Ectodermal cell (in vitro differentiated cells): ENCODE results near the gene PNLIPRP2.

ENCODE experiments used
- H3K27ac ChIP-seq: 2 replicates; pipeline ENCODE4 v1.7.0; 2013; ENCODE audit warnings: mild to moderate bottlenecking, low read depth, low read length; ENCODE audit not compliant: insufficient read depth, poor library complexity, severe bottlenecking
- H3K27me3 ChIP-seq: 2 replicates; pipeline ENCODE4 v1.7.0; 2013; ENCODE audit warnings: mild to moderate bottlenecking, low read length; ENCODE audit not compliant: insufficient read depth, control insufficient read depth, poor library complexity, severe bottlenecking
- H3K36me3 ChIP-seq: one replicate; pipeline ENCODE4 v1.7.0; 2013; ENCODE audit warnings: low read length; ENCODE audit not compliant: control insufficient read depth, insufficient read depth
- H3K4me1 ChIP-seq: one replicate; pipeline ENCODE4 v1.7.0; 2013; ENCODE audit warnings: low read length; ENCODE audit not compliant: control insufficient read depth, insufficient read depth
- H3K4me3 ChIP-seq: 2 replicates; pipeline ENCODE4 v1.7.0; 2013; ENCODE audit warnings: low read depth, low read length, control low read depth; ENCODE audit not compliant: insufficient read depth
- H3K9me3 ChIP-seq: 2 replicates; pipeline ENCODE4 v1.7.0; 2013; ENCODE audit warnings: mild to moderate bottlenecking, low read length, moderate library complexity; ENCODE audit not compliant: control insufficient read depth
- WGBS, 2 experiments: methylation state at CpG; one replicate each; pipeline ENCODE4 v1.1.7; 2013; ENCODE audit warnings: missing lambda C conversion rate in 2 of 2; 5-methylcytosine and 5-hydroxymethylcytosine counted together

The PNLIPRP2 gene

DNA sequence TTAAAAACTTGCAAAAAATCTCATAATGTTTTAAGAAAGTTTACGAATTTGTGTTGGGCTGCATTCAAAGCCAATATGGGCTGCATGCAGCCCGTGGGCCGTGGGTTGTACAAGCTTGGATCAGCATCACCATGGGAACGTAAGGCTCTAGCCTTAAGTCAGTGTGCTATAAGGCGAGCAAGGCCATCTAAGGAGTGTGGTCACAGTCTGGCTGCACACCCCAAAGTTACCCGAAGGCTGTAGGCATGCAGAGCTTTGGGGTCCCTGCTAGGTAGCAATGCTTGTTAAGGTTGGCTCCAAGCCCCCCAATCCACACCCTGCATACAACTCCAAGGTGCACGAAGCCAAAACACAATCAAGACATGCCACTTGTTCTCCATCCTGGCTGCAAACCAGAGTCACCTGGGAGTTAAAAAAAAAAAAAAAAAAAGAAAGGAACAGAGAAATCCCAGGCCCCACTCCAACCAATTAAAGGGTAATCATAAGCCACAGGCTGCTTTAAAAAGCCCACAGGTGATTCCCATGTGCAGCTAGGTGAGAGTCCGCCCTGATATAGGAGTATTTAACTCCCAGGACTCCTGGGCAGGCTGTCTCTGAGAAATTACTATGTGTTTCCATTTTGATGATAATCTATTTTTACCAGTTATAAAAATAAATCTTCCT, 8.5 kb upstream of the PNLIPRP2 start:
- H3K4me1 ChIP-seq: no peaks in the 10 kb centered on the region
- H3K36me3 ChIP-seq: no peaks in the 10 kb centered on the region
- 87 to 94% methylated on average over 6 to 8 of the region's 8 CpGs for WGBS, 2 experiments
- no peak overlapping the region for H3K4me3 ChIP-seq
- H3K9me3 ChIP-seq: no peaks in the 10 kb centered on the region
- H3K27ac ChIP-seq: no peak overlapping the region
- H3K27me3 ChIP-seq: peaks cover 11% of the 10 kb centered on the region

DNA sequence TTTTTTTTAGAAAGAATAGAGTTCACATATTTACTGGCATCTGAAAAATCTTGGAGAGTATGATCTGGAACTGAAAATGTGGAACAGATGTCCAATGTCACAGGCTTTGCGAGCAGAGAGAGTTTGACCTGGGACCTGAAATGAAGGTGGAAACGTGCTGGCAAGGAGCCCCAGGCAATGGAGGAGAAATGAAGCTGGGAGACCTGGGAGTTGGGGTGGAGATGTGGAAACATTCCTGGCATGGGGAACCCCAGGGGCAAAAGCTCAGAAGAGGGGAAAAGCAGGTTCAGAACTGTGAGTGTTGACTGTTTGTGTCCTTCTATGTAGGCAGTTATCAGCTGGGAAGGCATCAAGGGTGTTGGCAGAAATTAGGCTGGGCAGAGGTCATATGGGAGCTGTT, 7.3 kb upstream of the PNLIPRP2 start:
- Histone ChIP-seq H3K27me3 (peaks cover 10% of the 10 kb centered on the region), H3K9me3 (no peaks in the 10 kb centered on the region), H3K27ac (no peak overlapping the region), H3K4me1 (no peaks in the 10 kb centered on the region), H3K4me3 (no peak overlapping the region), H3K36me3 (no peaks in the 10 kb centered on the region)
- 95 to 97% methylated on average over 2 of the region's 2 CpGs for WGBS, 2 experiments

DNA sequence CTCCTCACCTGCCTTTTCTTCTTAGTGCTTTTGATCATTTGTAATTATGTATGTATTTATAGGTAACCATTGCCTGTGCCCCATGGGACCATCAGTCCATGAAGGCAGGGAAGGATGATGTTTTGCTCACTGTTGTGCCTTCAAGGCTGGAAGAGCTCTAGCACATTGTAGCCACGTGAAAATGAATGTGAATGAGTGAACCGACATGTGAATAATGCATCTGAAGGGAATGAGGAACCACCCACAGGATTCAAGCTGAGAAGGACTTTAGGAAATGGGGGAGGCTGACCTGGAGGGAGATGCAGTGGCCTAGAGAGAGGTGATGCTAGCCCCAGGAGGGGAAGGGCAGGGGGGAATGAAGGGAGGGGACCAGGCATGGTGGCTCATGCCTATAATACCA, 6.0 kb upstream of the PNLIPRP2 start:
- Histone ChIP-seq H3K27me3 (no peaks in the 10 kb centered on the region), H3K27ac (no peak overlapping the region), H3K36me3 (no peaks in the 10 kb centered on the region), H3K4me1 (no peaks in the 10 kb centered on the region), H3K4me3 (no peak overlapping the region), H3K9me3 (no peaks in the 10 kb centered on the region)
- 20 to 31% methylated on average over 2 of the region's 2 CpGs for WGBS, 2 experiments

DNA sequence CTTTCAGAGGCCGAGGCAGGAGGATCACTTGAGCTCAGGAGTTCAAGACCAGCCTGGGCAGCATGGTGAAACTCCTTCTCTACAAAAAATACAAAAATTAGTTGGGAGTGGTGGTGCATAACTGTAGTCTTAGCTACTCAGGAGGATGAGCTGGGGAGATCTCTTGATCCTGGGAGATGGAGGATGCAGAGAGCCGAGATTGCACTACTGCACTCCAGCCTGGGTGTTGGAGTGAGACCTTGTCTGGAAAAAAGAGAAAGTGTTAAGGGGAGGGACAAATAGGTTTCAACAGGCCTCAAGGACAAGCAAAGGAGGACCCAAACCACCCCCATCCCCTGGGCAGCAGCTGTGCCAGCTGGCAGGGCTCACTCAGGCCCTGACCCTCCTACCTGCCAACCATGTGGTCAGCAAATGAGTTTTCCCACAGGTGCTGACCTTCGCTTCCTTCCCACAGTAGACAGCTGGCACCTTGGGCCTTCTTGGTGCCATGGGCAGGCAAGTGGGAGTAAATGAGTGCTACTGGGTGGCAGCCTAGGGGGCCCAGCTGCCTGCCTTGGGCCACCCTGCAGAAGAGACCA, 5.5 kb upstream of the PNLIPRP2 start:
- H3K4me3 ChIP-seq: no peak overlapping the region
- no peaks in the 10 kb centered on the region for H3K9me3 ChIP-seq
- no peaks in the 10 kb centered on the region for H3K4me1 ChIP-seq
- H3K36me3 ChIP-seq: no peaks in the 10 kb centered on the region
- H3K27me3 ChIP-seq: no peaks in the 10 kb centered on the region
- 88 to 90% methylated on average over 3 of the region's 3 CpGs for WGBS, 2 experiments
- no peak overlapping the region for H3K27ac ChIP-seq

DNA sequence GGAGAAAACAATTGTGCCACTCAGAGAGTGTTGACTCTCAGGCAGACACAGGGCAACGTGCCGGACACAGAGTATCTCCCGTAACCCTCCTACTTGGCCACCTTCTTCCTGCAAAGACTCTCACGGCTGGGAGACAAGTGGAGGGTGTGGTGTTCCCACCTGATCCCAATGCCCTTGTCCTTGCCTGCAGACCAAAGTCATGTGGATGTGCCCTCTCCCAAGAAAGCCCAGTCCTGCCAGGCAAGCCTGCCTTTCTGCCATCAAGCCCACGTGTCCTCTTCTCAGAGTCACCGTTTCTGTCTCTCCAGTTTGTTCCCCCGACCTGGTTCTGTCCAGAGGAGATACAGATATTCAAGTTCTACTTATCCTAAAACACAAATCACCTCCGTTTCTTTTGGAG, 723 bp downstream of the PNLIPRP2 start:
- H3K9me3 ChIP-seq: no peaks in the 10 kb centered on the region
- H3K36me3 ChIP-seq: no peaks in the 10 kb centered on the region
- no peak overlapping the region for H3K27ac ChIP-seq
- H3K4me3 ChIP-seq: no peak overlapping the region
- no peaks in the 10 kb centered on the region for H3K4me1 ChIP-seq
- no peaks in the 10 kb centered on the region for H3K27me3 ChIP-seq
- WGBS, 2 experiments: 93 to 94% methylated on average over 8 of the region's 8 CpGs

DNA sequence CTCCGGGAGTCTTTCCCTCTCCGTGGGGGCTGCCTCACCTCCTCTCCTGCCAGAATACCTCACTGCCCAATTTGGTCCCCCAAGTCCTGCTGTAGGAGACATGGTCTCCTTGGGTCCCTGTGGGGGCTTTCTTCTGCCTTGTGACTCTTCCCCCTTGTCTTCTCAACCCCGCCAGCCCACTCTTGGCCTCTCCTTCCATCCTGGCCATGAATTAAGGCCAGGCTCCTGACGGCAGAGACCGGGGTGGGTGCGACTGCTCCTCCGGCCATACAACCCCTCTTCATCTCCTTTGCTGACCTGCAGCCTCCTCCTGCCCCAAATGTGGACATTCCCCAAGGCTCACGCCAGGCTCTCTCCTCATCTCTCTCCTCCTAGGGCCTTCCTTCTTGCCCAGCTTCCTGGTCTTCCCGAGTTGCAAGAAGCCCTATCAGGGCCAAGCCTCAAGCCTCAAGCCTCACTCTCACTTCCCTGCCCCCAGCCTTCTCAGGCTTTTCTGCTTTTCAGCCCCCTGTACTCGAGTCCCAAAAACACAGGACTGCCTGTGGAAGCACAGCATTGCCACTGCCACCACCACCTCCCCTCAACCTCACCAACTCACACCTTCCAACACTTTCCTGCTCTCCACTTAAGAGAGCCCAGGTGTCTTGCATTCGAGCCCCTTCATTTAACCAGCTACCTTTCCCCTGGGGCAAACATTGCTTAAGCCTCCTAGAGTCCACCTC, 1.3 kb downstream of the PNLIPRP2 start:
- 90 to 93% methylated on average over 11 of the region's 11 CpGs for WGBS, 2 experiments
- H3K4me1 ChIP-seq: no peaks in the 10 kb centered on the region
- H3K27ac ChIP-seq: no peak overlapping the region
- H3K9me3 ChIP-seq: no peaks in the 10 kb centered on the region
- H3K27me3 ChIP-seq: no peaks in the 10 kb centered on the region
- no peak overlapping the region for H3K4me3 ChIP-seq
- H3K36me3 ChIP-seq: no peaks in the 10 kb centered on the region

DNA sequence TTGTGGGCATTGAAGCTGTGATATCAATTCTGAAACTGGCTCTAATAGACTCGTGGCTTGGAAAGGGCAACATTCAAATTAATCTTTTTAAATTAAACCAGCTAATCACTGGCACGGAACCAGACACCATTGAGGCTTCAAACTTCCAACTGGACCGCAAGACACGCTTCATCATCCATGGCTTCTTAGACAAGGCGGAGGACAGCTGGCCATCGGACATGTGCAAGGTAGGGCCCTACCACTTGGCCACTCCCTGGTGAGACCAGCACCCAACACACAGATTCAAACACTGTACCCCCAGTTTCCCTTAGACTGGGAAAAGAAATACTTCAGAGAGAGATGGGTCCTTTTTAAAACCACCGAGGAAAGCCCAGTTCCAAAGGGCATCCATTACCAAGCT, 5.1 kb downstream of the PNLIPRP2 start:
- peaks cover 5% of the 10 kb centered on the region for H3K4me1 ChIP-seq
- WGBS, 2 experiments: 94 to 95% methylated on average over 7 of the region's 7 CpGs
- H3K27ac ChIP-seq: no peak overlapping the region
- no peak overlapping the region for H3K4me3 ChIP-seq
- no peaks in the 10 kb centered on the region for H3K27me3 ChIP-seq
- H3K36me3 ChIP-seq: no peaks in the 10 kb centered on the region
- no peaks in the 10 kb centered on the region for H3K9me3 ChIP-seq

DNA sequence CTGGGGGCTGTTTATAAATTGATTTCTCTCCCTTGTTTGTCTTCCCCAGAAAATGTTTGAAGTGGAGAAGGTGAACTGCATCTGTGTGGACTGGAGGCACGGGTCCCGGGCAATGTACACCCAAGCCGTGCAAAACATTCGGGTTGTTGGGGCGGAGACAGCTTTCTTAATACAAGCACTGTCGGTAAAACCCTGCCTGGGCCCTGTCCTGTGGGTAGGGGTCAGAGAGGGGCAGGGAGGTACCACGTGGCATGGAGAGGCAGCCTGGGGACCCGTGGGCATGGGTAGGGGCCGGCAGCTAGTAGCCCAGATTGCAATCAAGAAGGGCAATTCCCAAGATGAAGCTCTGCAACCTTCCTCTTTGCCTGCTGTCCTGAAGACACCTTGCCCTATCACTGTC, 6.1 kb downstream of the PNLIPRP2 start:
- Histone ChIP-seq H3K9me3 (no peaks in the 10 kb centered on the region), H3K27ac (no peak overlapping the region), H3K27me3 (no peaks in the 10 kb centered on the region), H3K4me3 (no peak overlapping the region), H3K4me1 (peaks cover 5% of the 10 kb centered on the region), H3K36me3 (no peaks in the 10 kb centered on the region)
- WGBS, 2 experiments: 88 to 93% methylated on average over 9 of the region's 9 CpGs

DNA sequence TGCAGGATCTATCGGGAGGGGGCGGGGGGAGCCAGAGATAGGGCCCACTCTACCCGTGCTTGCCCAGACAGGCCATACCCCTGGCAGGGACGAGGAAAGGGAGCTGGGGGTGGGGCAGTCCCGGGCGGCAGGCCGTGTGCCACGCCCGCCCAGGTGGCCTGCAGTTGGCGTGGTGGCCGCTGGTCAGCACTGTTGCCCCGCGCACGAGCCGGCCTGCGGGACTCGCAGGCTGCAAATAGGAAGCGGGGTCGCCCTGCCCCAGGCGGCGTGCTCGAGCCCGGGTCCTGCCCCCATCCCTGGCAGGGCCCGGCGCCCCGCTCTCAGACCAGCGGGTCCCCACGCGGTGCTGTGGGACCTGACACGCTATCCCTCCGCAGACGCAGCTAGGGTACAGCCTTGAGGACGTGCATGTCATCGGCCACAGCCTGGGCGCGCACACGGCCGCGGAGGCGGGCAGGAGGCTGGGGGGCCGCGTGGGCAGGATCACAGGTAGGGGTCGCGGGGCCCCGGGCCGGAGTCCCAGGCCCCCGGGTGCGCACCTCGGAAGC, 6.7 kb downstream of the PNLIPRP2 start:
- Histone ChIP-seq H3K9me3 (no peaks in the 10 kb centered on the region), H3K27me3 (no peaks in the 10 kb centered on the region), H3K4me1 (peaks cover 5% of the 10 kb centered on the region), H3K36me3 (no peaks in the 10 kb centered on the region), H3K27ac (no peak overlapping the region), H3K4me3 (peak overlapping the region; percentile 35)
- 47 to 51% methylated on average over 49 of the region's 49 CpGs for WGBS, 2 experiments

DNA sequence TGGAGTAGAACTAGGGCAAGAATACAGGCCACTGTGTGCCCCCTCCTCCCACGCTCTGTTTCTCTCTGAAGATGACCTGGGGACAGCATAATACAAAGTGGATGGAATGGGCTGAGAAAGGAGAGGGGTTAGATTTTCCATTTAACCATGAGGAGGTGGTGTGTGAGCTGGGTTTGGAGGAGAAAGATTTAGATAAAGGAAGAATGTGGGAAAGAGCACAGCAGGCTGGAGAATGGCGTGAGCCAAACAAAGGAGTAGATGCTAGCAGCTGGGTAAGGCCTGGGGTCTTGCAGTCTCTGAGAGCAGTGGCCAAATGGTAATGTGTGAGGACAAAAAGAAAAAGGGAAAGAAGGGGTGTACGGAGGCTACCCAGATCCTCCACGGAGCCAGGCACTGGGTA, 8.6 kb downstream of the PNLIPRP2 start:
- H3K27ac ChIP-seq: no peak overlapping the region
- H3K4me3 ChIP-seq: no peak overlapping the region
- no peaks in the 10 kb centered on the region for H3K9me3 ChIP-seq
- H3K27me3 ChIP-seq: no peaks in the 10 kb centered on the region
- WGBS, 2 experiments: 73 to 77% methylated on average over 4 of the region's 4 CpGs
- H3K4me1 ChIP-seq: peaks cover 5% of the 10 kb centered on the region
- no peaks in the 10 kb centered on the region for H3K36me3 ChIP-seq
